ENCODE measurements around the gene KCNQ1.

DNA sequence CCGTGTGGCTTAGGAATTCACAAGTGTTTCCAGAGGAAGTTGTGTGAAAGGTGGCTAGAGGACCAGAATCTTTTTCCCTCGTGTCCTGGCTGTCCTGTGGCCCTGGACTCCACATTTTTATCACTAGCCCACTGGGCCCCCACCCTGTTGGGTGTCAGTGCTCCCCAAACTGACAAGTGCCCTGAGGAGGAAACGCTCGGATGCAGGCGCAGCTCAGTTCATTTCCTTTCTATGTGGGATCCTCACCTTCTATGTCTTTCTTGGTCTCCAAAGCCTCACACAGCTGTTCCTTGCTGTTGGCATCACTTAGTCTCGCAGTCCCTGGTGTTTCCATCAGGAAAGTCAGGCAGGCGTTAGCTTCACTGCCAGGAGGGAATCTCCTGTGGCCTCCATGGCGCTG lies 323.0 kb downstream of the KCNQ1 start:
- no peak for TF ChIP-seq EZH2 (IDR thresholded peaks at IDR 0.05; ENCODE audit: low read length)
- TF ChIP-seq CTCF (optimal IDR thresholded peaks at IDR 0.05 in 1 of 3, IDR thresholded peaks at IDR 0.05 in 1 of 3, conservative IDR thresholded peaks at IDR 0.05 in 1 of 3; ENCODE audit: extremely low read depth in 1 of 3, insufficient read depth in 2 of 3, low read length in 3 of 3), result no peak

Data from keratinocyte (primary cell).